Right hindlimb (tissue), 1 donor: ENCODE data around the gene TCP11L2.
"Not testable (repeated sequence)": the region's sequence is repeated elsewhere in the genome, so short reads cannot be mapped to it uniquely, and the experiment has no call there.

Experiments used
- DNase-seq: peaks from one replicate; pipeline ENCODE4 v3.0.0-alpha.2; 2018

Gene TCP11L2

GRCh38 chr12:106308121-106308520, 5.6 kb downstream of the TCP11L2 start:
- DNase-seq = no peak

- no peak for DNase-seq
Measured at GRCh38 chr12:106308611-106309010, 6.1 kb downstream of the TCP11L2 start.

- DNase-seq = no peak
Measured at GRCh38 chr12:106309671-106310505, 7.4 kb downstream of the TCP11L2 start.

- DNase-seq = no peak
Measured at GRCh38 chr12:106310687-106311086, 8.2 kb downstream of the TCP11L2 start.

GRCh38 chr12:106311139-106311538, 8.6 kb downstream of the TCP11L2 start:
- DNase-seq = no peak

GRCh38 chr12:106313413-106313812, 10.9 kb downstream of the TCP11L2 start:
- DNase-seq = not testable (repeated sequence)

GRCh38 chr12:106315523-106315922, 13.0 kb downstream of the TCP11L2 start:
- DNase-seq = no peak

- DNase-seq = no peak
Measured at GRCh38 chr12:106317406-106318082, 15.0 kb downstream of the TCP11L2 start.

- no peak for DNase-seq
Measured at GRCh38 chr12:106321139-106321850, 18.8 kb downstream of the TCP11L2 start.

- no peak for DNase-seq
Measured at GRCh38 chr12:106323537-106323936, 21.0 kb downstream of the TCP11L2 start.

- DNase-seq = no peak
Measured at GRCh38 chr12:106327309-106327869, 24.9 kb downstream of the TCP11L2 start.

GRCh38 chr12:106328735-106329134, 26.2 kb downstream of the TCP11L2 start:
- DNase-seq = no peak

- DNase-seq = peak; percentile 21
Measured at GRCh38 chr12:106329231-106329982, 26.9 kb downstream of the TCP11L2 start.

GRCh38 chr12:106331599-106331998, 29.1 kb downstream of the TCP11L2 start:
- no peak for DNase-seq

- DNase-seq = no peak
Measured at GRCh38 chr12:106332536-106332935, 30.0 kb downstream of the TCP11L2 start.

GRCh38 chr12:106333010-106333409, 30.5 kb downstream of the TCP11L2 start:
- DNase-seq = no peak

GRCh38 chr12:106333756-106334155, 31.2 kb downstream of the TCP11L2 start:
- DNase-seq = no peak

- DNase-seq = peak; percentile 35
Measured at GRCh38 chr12:106341086-106341877, 38.7 kb downstream of the TCP11L2 start.

- DNase-seq = peak; percentile 80
Measured at GRCh38 chr12:106342397-106343213, 40.1 kb downstream of the TCP11L2 start.

- DNase-seq = no peak
Measured at GRCh38 chr12:106343214-106343528, 40.6 kb downstream of the TCP11L2 start.

GRCh38 chr12:106344131-106344530, 41.6 kb downstream of the TCP11L2 start:
- no peak for DNase-seq
